K562 (cell line): ENCODE data around the gene C5orf24. TPM values are rescaled to one million over a fixed set of nuclear protein-coding genes. Genes with fewer than 3 reads are reported as not detected.

ENCODE experiments used
- ARID3B ChIP-seq: fragments of 250-450 bp; sonication (Bioruptor Pico); IDR thresholded peaks from 2 replicates; pipeline ENCODE4 v1.4.0; 2020; ENCODE audit warnings: borderline replicate concordance
- GABPA ChIP-seq: fragments of 200-800 bp; sonication (Bioruptor generic); conservative IDR thresholded peaks from 2 replicates; pipeline ENCODE4 v1.6.1; 2016; ENCODE audit warnings: low read depth, missing genetic modification characterization, missing compliant biosample characterization
- HIVEP1 ChIP-seq: fragments of 250-450 bp; sonication (Bioruptor Pico); IDR thresholded peaks from 2 replicates; pipeline ENCODE4 v1.4.0; 2020; ENCODE audit warnings: mild to moderate bottlenecking
- HNRNPL ChIP-seq: fragments of 200-400 bp; formaldehyde crosslinking; IDR thresholded peaks from 2 replicates; pipeline ENCODE4 v1.6.1; 2017; ENCODE audit warnings: low read depth, mild to moderate bottlenecking, low read length
- HSF4 ChIP-seq: fragments of 250-450 bp; sonication (Bioruptor Pico); IDR thresholded peaks from 2 replicates; pipeline ENCODE4 v2.1.2; 2022; ENCODE audit warnings: mild to moderate bottlenecking, moderate library complexity, borderline replicate concordance
- NCOR1 ChIP-seq: fragments of 450-650 bp; IDR thresholded peaks from 2 replicates; pipeline ENCODE4 v1.6.1; 2016; ENCODE audit warnings: mild to moderate bottlenecking, moderate library complexity
- NFE2L1 ChIP-seq: fragments of 450-650 bp; IDR thresholded peaks from 2 replicates; pipeline ENCODE4 v1.6.1; 2016; ENCODE audit warnings: missing genetic modification characterization, low read depth, mild to moderate bottlenecking, missing compliant biosample characterization, moderate library complexity, borderline replicate concordance
- NONO ChIP-seq, 2 experiments: fragments of 200-400 bp in 1 of 2; fragments of 450-650 bp in 1 of 2; formaldehyde crosslinking in 1 of 2; IDR thresholded peaks; 2 replicates each; pipeline ENCODE4 v1.6.1; 2017; ENCODE audit warnings: low read depth in 2 of 2, mild to moderate bottlenecking in 2 of 2, moderate library complexity in 2 of 2, low read length in 1 of 2
- SIRT6 ChIP-seq: IDR thresholded peaks from one replicate; pipeline ENCODE4 v1.6.1; 2012; ENCODE audit warnings: low read depth, mild to moderate bottlenecking, control low read depth, inconsistent platforms, low read length, moderate library complexity
- SMARCB1 ChIP-seq: IDR thresholded peaks from 2 replicates; pipeline ENCODE4 v1.6.1; 2011; ENCODE audit warnings: improper control_type of control experiment, low read depth; ENCODE audit not compliant: insufficient read length
- SPI1 ChIP-seq: IDR thresholded peaks from 2 replicates; pipeline ENCODE4 v1.6.1; 2011; ENCODE audit warnings: low read depth, low read length, control low read depth, borderline replicate concordance
- SRF ChIP-seq, 2 experiments: fragments of 250-450, 450-650 bp in 1 of 2; sonication (Bioruptor Pico) in 1 of 2; sonication (generic) in 1 of 2; formaldehyde crosslinking; IDR thresholded peaks; 2 replicates each; pipeline versions ENCODE4 v1.5.0 to v1.5.1; 2020 to 2022; ENCODE audit warnings: mild to moderate bottlenecking in 1 of 2, missing genetic modification reagents in 1 of 2
- TAL1 ChIP-seq: fragments of 450-650 bp; IDR thresholded peaks from 2 replicates; pipeline ENCODE4 v1.6.1; 2016; ENCODE audit warnings: mild to moderate bottlenecking
- ZC3H8 ChIP-seq: fragments of 450-650 bp; IDR thresholded peaks from 2 replicates; pipeline ENCODE4 v1.6.1; 2017
- ZFP1 ChIP-seq: fragments of 450-650 bp; formaldehyde crosslinking; IDR thresholded peaks from 2 replicates; pipeline ENCODE4 v1.4.0; 2020; ENCODE audit warnings: mild to moderate bottlenecking, mixed read lengths
- ZNF324 ChIP-seq: fragments of 250-450 bp; sonication (Bioruptor Pico); IDR thresholded peaks from 2 replicates; pipeline ENCODE4 v1.4.0; 2020; ENCODE audit warnings: mild to moderate bottlenecking
- ZNF561 ChIP-seq: fragments of 450-650 bp; formaldehyde crosslinking; conservative IDR thresholded peaks from 2 replicates; pipeline ENCODE4 v1.4.0; 2020; ENCODE audit warnings: mild to moderate bottlenecking, moderate library complexity
- ZNF592 ChIP-seq: fragments of 450-650 bp; IDR thresholded peaks from 2 replicates; pipeline ENCODE4 v1.6.1; 2017; ENCODE audit warnings: antibody characterized with exemption, mild to moderate bottlenecking
- polyA plus RNA-seq, 8 experiments: library from polyadenylated mRNA; depleted of rRNA in 4 of 8; stranded (reverse) in 5 of 8; unstranded in 3 of 8; fragments of >200 nt; fragmentation: Nextera tagmentation in 2 of 8; fragmentation: Illumina TruSeq in 1 of 8; extraction: Ambion mirVana in 2 of 8; extraction: Trizol in 1 of 8; gene quantifications; 2 replicates each; pipeline versions ENCODE4 v1.2.1 to v1.2.3, GENCODE V29; 2011 to 2014; ENCODE audit warnings: inconsistent platforms in 1 of 8, missing spikeins in 1 of 8
- total RNA-seq, 7 experiments: library from RNA; depleted of rRNA in 6 of 7; stranded (reverse); fragments of >200 nt in 6 of 7; fragmentation: Illumina TruSeq in 2 of 7; extraction: Trizol in 2 of 7; gene quantifications; 2 replicates each; pipeline versions ENCODE4 v1.2.1 to v1.2.3, GENCODE V29; 2011 to 2021; ENCODE audit warnings: low replicate concordance in 1 of 7
- TF ChIP-seq, protein P1 (sequence below), 2 experiments: fragments of 450-650 bp; IDR thresholded peaks; 2 replicates each; pipeline ENCODE4 v1.6.1; 2016

C5orf24 gene
- total and polyA plus RNA-seq, 9 of the 15 experiments (the other 6 are each of a cell fraction or from before 2014, with no cell fraction given) = 8.9 to 38.6 (median 28.4) TPM

GRCh38 chr5:134845852-134846640 lies at the start of gene C5orf24 (continued):
- no peak for TF ChIP-seq SMARCB1
- no peak for TF ChIP-seq ZFP1
- peak; percentile 93 to 99 for TF ChIP-seq NONO (IDR thresholded peaks at IDR 0.05; ENCODE audit: low read depth in 2 of 2, low read length in 1 of 2)
- TF ChIP-seq SIRT6 = no peak
- TF ChIP-seq, protein P1, sequence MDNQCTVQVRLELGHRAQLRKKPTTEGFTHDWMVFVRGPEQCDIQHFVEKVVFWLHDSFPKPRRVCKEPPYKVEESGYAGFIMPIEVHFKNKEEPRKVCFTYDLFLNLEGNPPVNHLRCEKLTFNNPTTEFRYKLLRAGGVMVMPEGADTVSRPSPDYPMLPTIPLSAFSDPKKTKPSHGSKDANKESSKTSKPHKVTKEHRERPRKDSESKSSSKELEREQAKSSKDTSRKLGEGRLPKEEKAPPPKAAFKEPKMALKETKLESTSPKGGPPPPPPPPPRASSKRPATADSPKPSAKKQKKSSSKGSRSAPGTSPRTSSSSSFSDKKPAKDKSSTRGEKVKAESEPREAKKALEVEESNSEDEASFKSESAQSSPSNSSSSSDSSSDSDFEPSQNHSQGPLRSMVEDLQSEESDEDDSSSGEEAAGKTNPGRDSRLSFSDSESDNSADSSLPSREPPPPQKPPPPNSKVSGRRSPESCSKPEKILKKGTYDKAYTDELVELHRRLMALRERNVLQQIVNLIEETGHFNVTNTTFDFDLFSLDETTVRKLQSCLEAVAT (IDR thresholded peaks at IDR 0.05) = peak in 1 of 2 experiments; percentile 46; a peak in 1 of 4 replicates
- TF ChIP-seq ZNF561 (CRISPR knock-in tag) = peak; percentile 44; the same call in 1 of the 2 replicates
- peak; percentile 87 for TF ChIP-seq HNRNPL
- TF ChIP-seq ARID3B = no peak
- TF ChIP-seq ZC3H8 = no peak
- peak in 1 of 2 experiments; percentile 87; a peak in 1 of 4 replicates for TF ChIP-seq SRF (CRISPR knock-in tag; IDR thresholded peaks at IDR 0.05)
- TF ChIP-seq SPI1 = 0 out of 2 replicates have a peak, but pooled peaks have one; percentile 33
- no peak for TF ChIP-seq ZNF324 (CRISPR knock-in tag)
- no peak for TF ChIP-seq NFE2L1 (tag)
- TF ChIP-seq HIVEP1 (CRISPR knock-in tag) = no peak
- no peak for TF ChIP-seq HSF4 (CRISPR knock-in tag)
- TF ChIP-seq ZNF592 = peak; percentile 81
- TF ChIP-seq GABPA (tag) = peak; percentile 85
- 0 out of 2 replicates have a peak, but pooled peaks have one; percentile 36 for TF ChIP-seq NCOR1
- TF ChIP-seq TAL1 = no peak
